Stimulated activated CD4-positive, alpha-beta T cell treated with anti-CD3 and anti-CD28 coated beads, Interleukin-15, amount 100 ng/mL, for 24 hours (primary cell): ENCODE data around the gene PTPRD.

Experiments used
- DNase-seq: peaks from one replicate; pipeline ENCODE4 v3.0.0-alpha.2; 2020

Gene PTPRD

DNA sequence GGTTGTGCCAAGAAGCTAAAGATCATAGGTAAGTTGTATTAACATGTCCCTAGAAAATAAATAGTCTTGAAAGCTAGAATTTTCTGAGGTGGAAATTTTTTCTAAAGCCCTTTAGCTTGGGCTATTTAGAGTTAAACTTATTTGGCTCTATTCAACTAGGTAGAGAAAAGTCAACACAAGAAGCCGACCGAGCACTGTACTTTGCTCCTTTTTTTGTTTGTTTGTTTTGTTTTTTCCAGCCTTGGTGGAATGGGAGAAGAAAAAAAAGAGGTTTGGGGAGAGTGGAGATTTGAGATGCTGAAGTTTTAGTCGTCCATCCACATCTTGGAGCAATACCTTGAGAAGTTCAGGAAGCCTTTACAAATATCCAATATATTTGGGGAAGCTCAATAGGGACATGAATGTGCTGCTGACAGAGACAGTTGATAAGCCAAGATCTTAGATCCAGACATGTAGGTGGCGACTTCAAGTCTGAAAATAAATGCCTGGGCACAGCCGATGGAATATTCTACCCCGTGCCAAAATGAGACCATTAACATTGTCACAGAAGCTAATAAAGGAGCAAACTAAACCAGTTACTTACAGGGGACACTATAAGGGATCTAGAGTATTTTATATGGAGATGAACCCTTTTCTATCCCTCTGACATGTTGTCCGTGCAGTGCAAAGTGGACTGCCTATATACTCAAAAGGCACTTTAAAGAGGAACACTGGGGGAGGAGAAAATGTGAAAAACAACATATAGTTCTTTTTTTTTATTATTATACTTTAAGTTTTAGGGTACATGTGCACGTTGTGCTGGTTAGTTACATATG lies 466.1 kb downstream of the PTPRD start:
- no peak for DNase-seq

DNA sequence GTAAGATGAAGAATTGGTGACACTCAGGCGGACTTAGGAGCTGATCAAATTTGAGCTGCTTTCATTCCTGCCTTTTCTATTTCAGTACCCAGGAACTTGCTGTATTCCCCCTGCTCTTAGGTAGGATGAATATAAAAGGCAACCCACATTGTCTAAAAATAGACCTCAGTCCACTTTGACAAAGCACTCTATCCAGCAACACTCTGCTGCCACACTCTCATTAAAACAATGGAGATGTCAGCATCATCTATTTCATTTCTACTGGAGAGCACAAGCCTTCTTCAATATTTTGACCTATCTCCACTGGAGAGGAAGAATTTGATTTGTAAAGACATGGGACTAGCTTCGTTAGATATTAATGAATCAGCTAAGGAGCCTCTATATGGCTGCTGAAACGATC lies 468.4 kb downstream of the PTPRD start:
- no peak for DNase-seq

DNA sequence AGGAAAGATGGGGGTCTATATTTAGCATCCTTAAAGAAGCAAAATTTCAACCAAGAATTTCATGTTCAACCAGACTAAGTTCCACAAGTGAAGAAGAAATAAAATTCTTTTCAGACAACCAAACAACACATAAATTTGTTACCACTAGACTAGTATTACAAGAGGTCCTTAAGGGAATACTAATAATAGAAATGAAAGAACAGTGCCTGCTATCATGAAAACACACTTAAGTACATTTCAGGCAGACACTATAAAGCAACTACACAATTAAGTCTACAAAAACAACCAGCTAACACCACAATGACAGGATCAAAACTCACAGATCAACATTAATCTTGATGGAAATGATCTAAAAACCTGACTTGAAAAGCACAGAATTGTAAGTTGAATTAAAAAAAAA lies 477.2 kb downstream of the PTPRD start:
- DNase-seq: no peak

DNA sequence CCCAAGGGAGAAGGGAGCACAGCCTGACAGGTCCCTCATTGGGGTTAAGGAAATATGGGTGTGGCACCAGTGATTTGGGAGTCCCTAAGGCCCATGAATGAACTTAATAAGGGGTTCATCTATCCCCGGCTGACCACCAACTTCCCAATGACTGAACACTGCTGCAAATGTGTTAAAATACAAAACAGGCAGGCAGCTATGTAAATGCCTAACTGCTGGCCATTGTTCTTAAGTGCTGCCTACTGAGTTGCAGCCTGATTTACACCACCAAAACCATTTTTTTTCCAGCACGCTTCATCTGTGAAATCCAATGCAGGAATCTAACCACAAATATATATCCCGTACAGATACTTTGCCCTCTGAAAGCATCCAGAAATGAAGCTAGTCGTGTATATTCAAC lies 478.5 kb downstream of the PTPRD start:
- DNase-seq: no peak

DNA sequence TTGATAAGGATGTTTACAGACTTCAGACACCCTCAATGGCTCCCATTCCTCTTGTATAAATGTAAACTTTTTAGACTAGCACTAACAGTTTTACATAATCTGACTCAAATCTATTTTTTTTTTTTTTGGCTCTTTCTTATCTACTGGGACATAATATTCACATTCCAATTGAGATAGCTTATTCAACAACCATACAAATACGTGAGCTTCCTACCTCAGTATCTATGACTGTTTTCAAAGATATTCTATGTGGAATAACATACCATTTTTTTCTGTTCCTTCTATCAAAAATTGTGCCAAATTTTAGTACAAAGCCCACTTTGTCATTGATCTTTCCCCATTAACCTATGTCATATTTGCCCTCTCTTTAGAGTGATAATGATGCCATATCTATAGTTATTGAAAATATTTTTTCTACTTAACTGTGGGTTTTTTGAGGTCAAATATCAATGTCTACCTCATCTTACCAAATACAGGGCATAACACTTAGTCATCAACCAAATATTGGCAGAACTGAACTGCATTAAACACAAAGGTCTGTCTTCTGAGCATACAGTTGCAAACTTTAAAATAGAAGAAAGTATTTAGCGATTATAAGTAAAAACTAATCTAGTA lies 482.6 kb downstream of the PTPRD start:
- no peak for DNase-seq

DNA sequence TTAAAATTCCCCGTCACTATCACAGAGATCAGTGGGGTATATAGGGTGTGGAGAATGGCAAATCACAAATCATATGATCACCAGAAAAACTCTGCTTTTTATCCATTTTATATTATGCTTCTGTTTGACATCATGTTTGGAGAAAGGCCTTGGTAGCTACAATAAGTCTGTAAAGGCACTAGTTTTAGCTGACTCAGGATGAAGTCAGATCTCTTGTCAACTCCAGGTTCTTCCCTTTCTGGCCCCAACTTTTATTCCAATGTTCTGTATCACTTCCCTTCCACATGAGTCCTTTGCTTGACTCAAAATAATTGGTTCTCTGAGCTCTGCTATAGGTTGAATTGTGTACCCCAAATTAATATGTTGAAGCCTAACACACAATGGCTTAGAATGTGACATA lies 484.9 kb downstream of the PTPRD start:
- no peak for DNase-seq

DNA sequence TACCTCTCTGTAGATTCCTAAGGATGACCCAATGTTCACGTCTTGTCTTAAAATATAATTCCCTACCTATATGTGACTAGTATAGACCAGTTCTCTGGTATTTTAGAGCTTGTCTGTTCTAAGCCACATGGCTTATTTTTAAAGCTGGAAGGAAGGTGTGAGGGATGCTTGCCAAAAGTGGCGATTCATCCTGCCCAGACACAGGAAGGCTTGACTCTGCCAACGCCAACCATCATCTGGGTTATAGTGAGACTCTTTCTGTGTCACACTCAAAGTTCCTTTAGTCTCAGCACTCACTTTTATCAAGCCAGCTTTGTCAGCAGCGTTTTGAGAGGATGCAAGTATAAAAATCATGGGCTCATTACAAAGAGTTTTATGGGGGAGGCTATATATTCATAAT lies 500.0 kb downstream of the PTPRD start:
- DNase-seq: no peak

DNA sequence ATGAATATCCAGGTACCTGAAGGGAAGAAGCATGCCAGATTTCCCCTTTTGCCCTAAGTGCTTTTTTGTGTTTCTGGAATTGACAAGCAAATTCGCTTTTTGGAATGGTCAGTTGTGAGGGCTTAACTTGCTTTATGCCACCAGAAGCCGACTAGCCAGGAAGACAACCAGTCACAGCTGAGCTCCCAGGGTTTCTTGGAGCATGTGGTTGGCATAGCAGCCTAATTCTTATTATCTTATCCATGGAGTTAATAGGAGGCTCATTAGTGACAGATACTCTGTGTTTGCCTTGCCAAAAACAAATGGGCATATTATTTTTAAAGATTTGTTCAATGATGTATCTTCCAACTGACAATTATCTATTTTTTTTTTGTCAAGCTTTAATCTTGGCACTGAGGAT lies 500.7 kb downstream of the PTPRD start:
- DNase-seq: no peak

DNA sequence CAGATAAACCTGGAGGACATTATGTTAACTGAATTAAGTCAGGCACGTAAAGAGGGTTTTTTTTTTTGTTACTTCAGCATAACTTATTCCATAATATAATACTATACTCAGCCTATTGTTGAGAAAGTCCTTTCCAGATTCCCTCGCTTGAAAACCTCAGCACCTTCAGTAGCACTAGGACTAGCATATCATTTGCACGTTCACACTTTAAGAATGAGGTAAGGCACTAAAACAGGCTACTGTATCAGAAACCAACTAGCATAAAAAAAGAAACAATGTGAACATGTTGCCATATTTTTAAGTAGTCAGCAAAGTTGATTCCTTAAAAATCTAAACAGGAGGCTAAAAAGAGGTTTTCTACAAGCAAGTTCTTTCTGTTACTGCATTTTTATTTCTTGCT lies 504.0 kb downstream of the PTPRD start:
- no peak for DNase-seq

DNA sequence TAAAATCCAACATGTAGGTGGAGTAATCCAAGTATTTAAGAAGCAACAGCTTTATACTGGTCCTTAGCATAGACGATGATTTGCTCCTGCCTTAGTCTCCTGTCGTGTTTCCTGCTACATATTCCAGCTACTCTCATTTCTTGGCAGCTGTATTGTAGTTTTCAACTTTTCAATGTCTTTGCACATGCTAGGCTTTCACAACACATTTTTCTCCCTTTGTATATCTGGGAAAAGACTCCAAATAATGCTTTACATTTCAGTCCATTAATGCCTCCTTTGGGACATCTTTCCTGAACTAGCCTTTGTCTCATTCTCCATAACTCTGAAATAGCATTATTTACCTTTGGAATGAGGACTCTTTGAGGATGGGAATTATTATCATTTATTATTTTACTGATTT lies 508.0 kb downstream of the PTPRD start:
- DNase-seq: no peak

DNA sequence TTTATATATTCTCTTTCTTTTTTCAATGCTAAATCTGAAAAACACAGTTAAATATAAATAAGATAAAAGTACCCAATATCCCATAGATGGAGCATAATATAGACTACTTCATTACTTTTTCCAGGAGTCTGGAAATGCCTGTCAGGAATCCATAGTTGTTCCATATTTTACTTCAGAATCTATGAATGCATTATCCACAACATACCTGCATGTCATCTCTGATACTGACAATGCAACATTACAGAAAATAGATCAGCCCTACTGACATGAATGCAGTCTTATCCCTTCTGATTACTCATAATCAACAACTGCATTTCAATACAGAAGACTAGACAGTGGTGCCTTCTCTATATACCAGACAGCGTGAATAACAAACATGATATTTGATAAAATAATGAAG lies 517.6 kb downstream of the PTPRD start:
- DNase-seq: no peak

DNA sequence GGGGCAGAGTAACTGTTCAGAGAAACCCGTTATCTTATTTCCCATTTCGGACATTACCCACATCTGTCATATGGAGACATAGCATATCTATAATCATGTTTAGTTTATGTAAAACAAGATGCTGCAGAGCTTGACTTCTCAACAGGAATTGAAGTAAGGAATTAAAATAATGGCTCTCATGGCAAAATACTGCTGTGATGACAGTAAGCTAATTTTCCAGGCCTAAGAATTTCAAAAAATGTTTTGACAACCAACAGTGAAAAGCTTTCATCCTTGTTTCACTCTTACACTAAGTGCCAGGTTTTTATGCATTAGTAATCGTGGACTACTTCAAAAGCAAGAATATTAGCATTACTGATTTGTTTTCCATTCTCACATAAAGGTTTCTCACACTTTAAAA lies 518.2 kb downstream of the PTPRD start:
- DNase-seq: no peak

DNA sequence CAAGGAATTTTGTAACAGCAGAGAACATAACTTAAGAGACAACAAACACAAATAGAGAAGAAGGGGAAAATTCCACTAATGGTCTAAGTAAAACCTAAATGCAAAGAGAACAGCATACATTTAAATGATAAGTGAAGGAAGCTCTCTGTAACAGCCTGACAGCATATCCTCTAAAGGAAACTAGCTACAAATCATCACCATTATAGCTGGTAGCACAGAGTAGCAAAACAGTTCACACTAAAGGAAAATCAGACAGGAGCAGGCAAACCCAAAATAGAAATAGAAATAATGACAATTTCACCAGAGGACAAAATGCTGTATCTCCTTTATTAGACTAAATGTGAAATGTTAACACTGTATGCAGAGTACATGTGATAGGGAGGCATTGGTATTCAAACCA lies 532.8 kb downstream of the PTPRD start:
- no peak for DNase-seq

DNA sequence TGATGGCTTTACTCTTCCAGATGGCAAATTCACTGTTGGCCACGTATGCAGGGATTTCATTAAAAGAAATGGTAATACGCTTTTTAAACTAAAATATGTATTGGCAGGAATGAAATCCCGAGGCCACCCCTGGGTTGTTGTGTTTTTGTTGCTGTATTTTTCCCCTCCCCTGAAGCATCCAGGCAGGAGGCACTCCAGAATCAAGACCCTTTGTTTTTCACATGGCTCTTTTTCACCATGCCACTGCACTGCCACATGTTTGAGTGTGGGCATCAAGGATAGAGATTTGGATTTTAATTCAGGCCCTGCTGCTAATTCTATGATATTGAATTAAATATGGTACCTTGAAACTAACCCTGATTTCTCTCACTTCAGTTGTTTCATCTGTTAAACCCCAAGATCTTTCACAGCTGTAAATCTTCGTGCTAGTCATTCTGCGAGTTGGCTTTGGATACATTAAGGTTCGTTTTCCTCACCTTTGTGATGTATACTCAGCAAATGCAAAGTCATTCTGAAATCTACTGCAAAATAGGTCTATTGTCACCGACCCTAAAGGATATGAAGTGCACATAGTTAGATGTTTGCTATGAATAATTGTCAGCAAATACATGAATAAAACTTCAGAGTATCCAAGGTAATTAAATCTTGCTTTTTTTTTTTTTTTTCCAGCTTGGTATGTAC lies 533.4 kb downstream of the PTPRD start:
- no peak for DNase-seq

DNA sequence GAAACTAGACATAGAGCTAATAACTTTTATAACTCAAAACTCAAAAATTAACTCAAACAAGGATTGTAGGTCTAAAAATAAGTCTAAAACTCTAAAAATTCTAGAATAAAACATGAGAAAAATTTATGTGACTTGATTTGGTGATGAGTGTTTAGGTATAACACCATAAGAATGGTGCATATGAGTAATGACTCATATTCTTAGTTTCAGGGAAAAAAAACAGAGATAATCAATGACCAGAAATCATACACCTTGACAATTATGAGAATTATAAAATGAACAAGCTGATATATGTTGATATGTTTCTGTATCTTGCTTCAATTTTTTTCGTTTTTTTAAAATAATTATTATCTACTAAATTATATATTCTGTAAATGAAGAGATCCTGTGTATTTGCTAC lies 541.2 kb downstream of the PTPRD start:
- DNase-seq: no peak

DNA sequence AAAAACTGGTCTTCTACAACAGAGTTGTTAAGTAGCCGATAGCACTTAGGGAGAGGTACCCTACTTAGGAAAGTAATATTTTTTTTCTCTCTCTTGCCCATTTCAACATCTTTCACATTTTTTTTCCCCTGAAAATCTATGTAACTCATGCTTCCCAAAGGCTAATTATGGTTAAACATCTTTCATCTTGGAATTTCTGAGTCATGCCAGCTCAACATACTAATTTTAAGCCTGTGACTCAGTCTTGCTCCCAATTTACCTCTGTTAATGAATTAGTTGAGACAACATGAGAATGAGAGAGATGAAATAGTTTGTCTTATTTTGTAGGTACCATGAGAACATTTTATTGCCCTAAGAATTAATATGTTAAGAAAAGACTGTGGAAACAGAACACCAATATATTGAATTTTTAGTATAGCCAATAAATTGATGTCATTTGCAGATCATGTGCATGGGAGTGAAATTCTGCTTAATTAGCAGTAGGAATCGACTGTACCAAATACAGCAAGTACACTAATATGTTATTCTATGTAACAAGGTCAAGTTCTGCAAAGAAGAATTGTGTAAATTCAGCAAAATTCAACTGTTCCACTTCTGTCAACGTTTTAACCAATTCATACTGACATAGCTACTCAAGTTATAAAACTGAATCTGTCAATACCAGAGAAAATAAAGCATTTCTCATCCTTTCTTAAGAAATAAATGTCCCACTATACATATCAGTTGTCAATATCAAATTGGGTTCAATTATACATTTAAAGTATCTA lies 550.0 kb downstream of the PTPRD start:
- no peak for DNase-seq

DNA sequence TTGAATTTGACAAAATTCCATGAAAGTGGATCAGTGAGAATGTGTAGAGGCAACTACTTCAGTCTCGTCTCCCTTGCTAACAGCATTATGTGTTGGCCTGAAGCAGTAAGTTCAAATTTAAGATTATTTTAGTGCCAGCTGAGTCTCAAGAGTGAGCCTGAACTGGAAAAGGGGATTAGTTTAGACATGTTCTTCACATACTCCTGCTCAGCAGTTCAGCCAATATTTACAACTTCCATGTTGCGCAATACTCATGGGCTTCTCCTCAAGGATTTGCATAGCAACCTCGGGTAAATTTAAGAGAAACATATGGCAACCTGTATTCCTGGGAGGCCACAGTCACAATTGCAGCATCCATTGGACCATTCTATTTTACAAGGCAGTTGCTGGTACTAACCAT lies 553.8 kb downstream of the PTPRD start:
- no peak for DNase-seq

DNA sequence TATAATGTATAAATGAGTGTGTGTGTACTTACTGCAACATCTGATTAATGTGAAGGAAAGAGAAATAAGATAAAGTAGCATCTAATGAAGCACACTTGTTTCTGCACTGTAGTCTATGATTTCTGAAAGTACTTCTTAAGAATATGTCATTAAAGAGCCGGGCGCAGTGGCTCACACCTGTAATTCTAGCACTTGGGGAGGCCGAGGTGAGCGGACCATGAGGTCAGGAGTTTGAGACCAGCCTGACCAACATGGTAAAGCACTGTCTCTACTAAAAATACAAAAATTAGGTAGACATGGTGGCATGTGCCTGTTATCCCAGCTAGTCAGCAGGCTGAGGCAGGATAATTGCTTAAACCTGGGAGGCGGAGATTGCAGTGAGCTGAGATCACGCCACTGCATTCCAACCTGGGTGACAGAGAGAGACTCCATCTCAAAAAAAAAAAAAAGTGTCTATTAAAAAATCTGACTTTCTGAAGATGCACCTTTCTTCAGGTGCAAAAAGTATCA lies 556.9 kb downstream of the PTPRD start:
- DNase-seq: no peak

DNA sequence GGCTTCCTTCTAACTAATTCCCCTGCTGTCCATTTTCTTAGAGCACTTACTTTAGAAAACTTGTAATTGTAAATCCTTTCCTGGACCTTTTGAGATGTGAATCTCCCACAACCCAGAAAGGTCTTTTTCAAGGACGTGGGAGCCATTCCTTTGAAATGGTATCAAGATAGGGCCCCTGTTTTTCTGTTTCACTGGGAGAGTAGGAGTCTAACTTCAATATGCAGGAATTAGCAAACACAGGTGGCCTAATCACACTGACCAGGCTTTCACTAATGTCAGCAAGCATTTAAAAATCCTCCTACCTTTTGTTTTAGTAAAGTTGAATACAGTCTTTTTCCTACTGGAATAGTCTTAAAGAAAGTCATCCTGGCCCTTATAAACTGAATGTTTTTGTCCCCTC lies 558.3 kb downstream of the PTPRD start:
- no peak for DNase-seq

DNA sequence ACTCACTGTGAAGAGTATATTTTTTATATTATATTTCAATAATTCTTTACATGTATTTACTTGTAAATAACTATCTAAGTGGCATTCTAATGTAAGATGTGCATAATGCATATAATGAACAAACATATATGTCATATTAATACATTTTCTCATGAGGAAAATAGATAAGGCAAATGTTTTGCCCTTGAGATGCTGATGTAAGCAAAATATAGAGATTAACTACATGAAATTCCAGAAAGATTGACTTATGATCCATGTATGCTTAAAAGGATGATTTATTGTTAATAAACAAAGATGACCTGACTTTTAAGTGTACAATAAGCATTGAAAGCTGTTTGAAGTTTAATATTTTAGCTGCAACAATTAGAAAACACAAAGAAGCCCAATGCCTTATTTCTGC lies 559.9 kb downstream of the PTPRD start:
- DNase-seq: no peak

DNA sequence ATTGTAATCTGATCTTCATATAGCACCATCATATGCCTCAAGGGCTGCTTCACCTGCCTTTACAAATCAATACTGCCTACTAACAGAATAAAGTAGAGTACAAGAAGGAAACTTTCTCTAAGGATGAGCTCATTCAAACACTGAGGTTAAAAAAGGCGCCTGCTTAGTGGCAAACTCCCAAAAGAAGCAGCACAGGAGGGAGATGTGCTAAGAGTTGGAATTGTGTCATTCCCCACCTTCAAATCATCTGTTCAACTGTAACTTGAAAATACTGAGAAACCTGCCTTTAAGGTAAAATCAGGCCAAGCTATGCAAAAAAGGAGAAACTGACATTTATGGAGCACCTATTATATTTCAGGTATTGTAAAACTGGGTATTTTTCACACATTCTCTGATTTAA lies 560.6 kb downstream of the PTPRD start:
- no peak for DNase-seq

DNA sequence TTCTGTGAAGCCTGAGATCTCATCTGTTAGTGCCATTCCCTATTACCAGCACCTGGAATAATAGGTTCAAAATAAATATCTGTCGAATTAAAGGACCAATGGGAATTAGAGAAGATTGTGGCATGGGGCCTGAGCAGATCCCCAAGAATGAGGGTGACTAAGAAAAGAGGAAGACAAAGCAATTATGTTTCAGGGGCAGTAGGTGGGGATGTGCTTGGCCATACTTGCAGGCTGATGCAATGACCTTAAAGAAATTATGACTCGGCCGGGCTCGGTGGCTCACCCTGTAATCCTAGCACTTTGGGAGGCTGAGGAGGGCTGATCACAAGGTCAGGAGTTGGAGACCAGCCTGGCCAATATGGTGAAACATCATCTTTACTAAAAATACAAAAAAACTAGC lies 562.8 kb downstream of the PTPRD start:
- no peak for DNase-seq

DNA sequence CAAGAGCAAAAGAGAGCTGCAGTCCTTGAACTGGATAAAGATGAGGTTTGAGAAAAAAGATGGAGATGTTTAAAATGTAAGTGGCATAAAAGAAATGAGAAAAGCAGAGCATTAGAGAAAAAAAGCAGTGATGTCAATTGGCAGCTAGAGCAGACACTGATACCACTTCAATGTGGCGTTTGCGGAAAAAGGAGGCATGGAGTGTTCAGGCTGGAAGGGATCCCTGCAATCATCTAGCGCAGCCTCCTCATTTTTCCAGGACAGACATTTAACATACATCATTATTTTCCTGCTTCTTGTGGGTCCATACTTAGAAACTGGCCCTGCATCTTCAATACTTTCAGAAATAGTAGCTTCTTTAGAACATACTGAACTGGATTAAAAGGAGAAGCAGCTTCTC lies 563.8 kb downstream of the PTPRD start:
- DNase-seq: no peak
